MCF 10A (cell line): ENCODE results near the gene CA9. TPM values are rescaled to one million over a fixed set of nuclear protein-coding genes. Genes with fewer than 3 reads are reported as not detected.

Experiments
- BruUV-seq: library from RNA; stranded (reverse); fragments of 400-500 nt; replicated peaks from 2 replicates; lab custom pipeline; 2021; lab: Mats Ljungman, UMichigan
- CTCF ChIA-PET: fragments of 300-600 bp; sonication (Branson Sonifier 250); formaldehyde crosslinking; extraction: SDS; loops from one replicate; lab custom pipeline; 2021; ENCODE audit warnings: antibody characterized with exemption, inconsistent platforms; lab: Yijun Ruan, JAX
- POLR2A ChIA-PET: fragments of 300-600, 350-650 bp; sonication (Branson Sonifier 250); formaldehyde crosslinking; extraction: SDS; loops from one replicate; lab custom pipeline; 2020; ENCODE audit warnings: antibody characterized with exemption, inconsistent platforms; lab: Yijun Ruan, JAX
- DNase-seq: peaks from one replicate; pipeline ENCODE4 v3.0.0-alpha.2; 2018; ENCODE audit not compliant: unreplicated experiment
- H3K27ac Mint-ChIP-seq: one replicate; pipeline ENCODE4 v1.8.0; 2022; ENCODE audit warnings: mild to moderate bottlenecking, low read depth, mixed read lengths; ENCODE audit not compliant: unreplicated experiment
- H3K27me3 Mint-ChIP-seq: one replicate; pipeline ENCODE4 v1.8.0; 2022; ENCODE audit warnings: mixed read lengths; ENCODE audit not compliant: insufficient read depth, unreplicated experiment
- H3K36me3 Mint-ChIP-seq: one replicate; pipeline ENCODE4 v1.8.0; 2022; ENCODE audit warnings: mild to moderate bottlenecking, moderate library complexity, mixed read lengths; ENCODE audit not compliant: insufficient read depth, unreplicated experiment
- H3K4me1 Mint-ChIP-seq: one replicate; pipeline ENCODE4 v1.8.0; 2022; ENCODE audit warnings: mixed read lengths; ENCODE audit not compliant: insufficient read depth, unreplicated experiment
- H3K4me3 Mint-ChIP-seq: one replicate; pipeline ENCODE4 v1.8.0; 2022; ENCODE audit warnings: mild to moderate bottlenecking, moderate library complexity, mixed read lengths; ENCODE audit not compliant: unreplicated experiment
- H3K9me3 Mint-ChIP-seq: one replicate; pipeline ENCODE4 v1.8.0; 2022; ENCODE audit warnings: mixed read lengths; ENCODE audit not compliant: unreplicated experiment
- CTCF ChIP-seq: fragments of 200-600 bp; IDR thresholded peaks from one replicate; pipeline ENCODE4 v1.8.0; 2022; ENCODE audit warnings: antibody characterized with exemption, mild to moderate bottlenecking; ENCODE audit not compliant: unreplicated experiment
- intact Hi-C: fragments of 100-400 bp; cut with micrococcal nuclease; formaldehyde crosslinking; loops from 2 replicates; pipeline ENCODE4 v1.14.1; 2022
- total RNA-seq: library from RNA; stranded (reverse); gene quantifications from 2 replicates; pipeline ENCODE4 v1.2.3, GENCODE V29; 2022

Gene CA9
- total RNA-seq, 1 experiment from 2014 or later, result not detected

GRCh38 chr9:35705372-35705771 is 31.6 kb downstream of the CA9 start:
- no peak for DNase-seq
- no TSS peak for BruUV-seq
- H3K27ac Mint-ChIP-seq, result no peak overlapping the region
- no peak overlapping the region for H3K4me3 Mint-ChIP-seq
- CTCF ChIA-PET, result interaction anchor here (0.7 to 12.5 kb wide), 4 partner anchors 9 to 94 kb away, joined by 3 to 155 read pairs (median 8); no protein-coding TSS in a partner anchor
- POLR2A ChIA-PET, result interaction anchor here (0.9 kb wide), 1 partner anchor 15 kb away, joined by 3 read pairs; the partner anchor contains the start of gene TPM2
- intact Hi-C loops, result no loop called here
- no peaks in the 10 kb centered on the region for H3K4me1 Mint-ChIP-seq
- H3K36me3 Mint-ChIP-seq, result peaks cover 54% of the 10 kb centered on the region
- no peaks in the 10 kb centered on the region for H3K9me3 Mint-ChIP-seq
- no peaks in the 10 kb centered on the region for H3K27me3 Mint-ChIP-seq
- TF ChIP-seq CTCF, result no peak

- H3K36me3 Mint-ChIP-seq, result peaks cover 59% of the 10 kb centered on the region
- no peak overlapping the region for H3K4me3 Mint-ChIP-seq
- H3K9me3 Mint-ChIP-seq, result no peaks in the 10 kb centered on the region
- BruUV-seq, result TSS peak; percentile 44
- DNase-seq, result no peak
- intact Hi-C loops, result no loop called here
- ChIA-PET POLR2A (no interaction called here), CTCF (interaction anchor here (0.7 to 12.5 kb wide), 3 partner anchors 9 to 24 kb away, joined by 3 to 155 read pairs (median 14); no protein-coding TSS in a partner anchor)
- H3K4me1 Mint-ChIP-seq, result no peaks in the 10 kb centered on the region
- no peak for TF ChIP-seq CTCF
- no peak overlapping the region for H3K27ac Mint-ChIP-seq
- H3K27me3 Mint-ChIP-seq, result no peaks in the 10 kb centered on the region
Measured at GRCh38 chr9:35705836-35706430, 32.2 kb downstream of the CA9 start.

GRCh38 chr9:35706951-35707350 is 33.2 kb downstream of the CA9 start:
- peaks cover 70% of the 10 kb centered on the region for H3K36me3 Mint-ChIP-seq
- ChIA-PET CTCF (interaction anchor here (0.5 to 12.5 kb wide), 7 partner anchors 13 to 89 kb away, joined by 3 to 155 read pairs (median 4); partner anchors contain the start of gene CCDC107), POLR2A (interaction anchor here (1.1 kb wide), 1 partner anchor 12 kb away, joined by 3 read pairs; no protein-coding TSS in a partner anchor)
- H3K4me3 Mint-ChIP-seq, result no peak overlapping the region
- no peak for TF ChIP-seq CTCF
- no peak for DNase-seq
- no peaks in the 10 kb centered on the region for H3K9me3 Mint-ChIP-seq
- H3K27me3 Mint-ChIP-seq, result no peaks in the 10 kb centered on the region
- BruUV-seq, result no TSS peak
- H3K27ac Mint-ChIP-seq, result no peak overlapping the region
- no peaks in the 10 kb centered on the region for H3K4me1 Mint-ChIP-seq
- intact Hi-C loops, result no loop called here

GRCh38 chr9:35708146-35708545 is 34.4 kb downstream of the CA9 start:
- DNase-seq, result no peak
- Mint-ChIP-seq H3K4me1 (no peaks in the 10 kb centered on the region), H3K27ac (no peak overlapping the region), H3K9me3 (no peaks in the 10 kb centered on the region), H3K27me3 (no peaks in the 10 kb centered on the region), H3K36me3 (peaks cover 82% of the 10 kb centered on the region), H3K4me3 (no peak overlapping the region)
- TF ChIP-seq CTCF, result no peak
- ChIA-PET CTCF (interaction anchor here (0.7 to 12.5 kb wide), 5 partner anchors 14 to 202 kb away, joined by 3 to 155 read pairs (median 5); partner anchors contain the start of gene CCDC107), POLR2A (interaction anchor here (0.7 to 1.3 kb wide), 5 partner anchors 9 to 623 kb away, joined by 3 to 4 read pairs (median 3); no protein-coding TSS in a partner anchor)
- no TSS peak for BruUV-seq
- intact Hi-C loops, result no loop called here
